ENCODE results near the gene ADSL. TPM values are rescaled to one million over a fixed set of nuclear protein-coding genes. Genes with fewer than 3 reads are reported as not detected.

Gene ADSL
- total RNA-seq, 1 experiment from 2014 or later: 126 TPM

DNA sequence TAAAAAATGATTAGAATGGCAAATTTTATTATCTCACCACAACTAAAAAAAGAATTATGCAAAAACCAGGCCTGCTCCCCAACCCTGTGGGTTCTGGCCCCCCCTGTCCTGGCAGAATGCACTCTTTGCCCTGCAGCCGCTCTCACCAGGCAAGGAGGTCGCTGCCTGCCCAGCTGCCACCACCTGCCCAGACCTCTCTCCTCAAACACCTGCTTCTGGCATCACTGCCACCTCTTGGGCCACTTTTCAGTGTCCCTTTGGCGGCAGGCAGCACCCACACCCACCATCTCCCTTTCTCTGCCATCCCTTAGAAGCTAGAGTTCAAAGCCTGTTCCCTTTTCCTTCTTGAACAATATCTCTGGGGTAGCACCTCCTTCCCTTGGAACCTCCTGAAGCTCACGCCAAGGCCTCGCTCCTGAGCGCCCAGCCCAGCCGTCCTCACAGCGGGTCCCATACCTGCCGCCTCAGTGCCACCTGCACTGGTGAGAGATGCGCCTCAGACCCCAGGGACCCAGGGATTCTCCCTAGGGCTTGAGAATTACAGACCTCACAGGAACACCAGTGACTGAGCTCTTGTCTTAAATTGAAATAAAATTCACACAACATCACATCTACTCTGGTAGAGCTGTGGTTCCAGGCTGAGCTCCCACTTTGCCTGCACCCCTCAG lies 68.7 kb downstream of the ADSL start:
- CTCF ChIA-PET: no interaction called here
- H3K9me2 ChIP-seq (ENCODE audit: insufficient read depth): no peaks in the 10 kb centered on the region
- BruUV-seq (replicated peaks): no TSS peak
- H2AFZ ChIP-seq (ENCODE audit: low read depth, low read length, poor library complexity, severe bottlenecking): no peak overlapping the region
- TF ChIP-seq, protein P1, sequence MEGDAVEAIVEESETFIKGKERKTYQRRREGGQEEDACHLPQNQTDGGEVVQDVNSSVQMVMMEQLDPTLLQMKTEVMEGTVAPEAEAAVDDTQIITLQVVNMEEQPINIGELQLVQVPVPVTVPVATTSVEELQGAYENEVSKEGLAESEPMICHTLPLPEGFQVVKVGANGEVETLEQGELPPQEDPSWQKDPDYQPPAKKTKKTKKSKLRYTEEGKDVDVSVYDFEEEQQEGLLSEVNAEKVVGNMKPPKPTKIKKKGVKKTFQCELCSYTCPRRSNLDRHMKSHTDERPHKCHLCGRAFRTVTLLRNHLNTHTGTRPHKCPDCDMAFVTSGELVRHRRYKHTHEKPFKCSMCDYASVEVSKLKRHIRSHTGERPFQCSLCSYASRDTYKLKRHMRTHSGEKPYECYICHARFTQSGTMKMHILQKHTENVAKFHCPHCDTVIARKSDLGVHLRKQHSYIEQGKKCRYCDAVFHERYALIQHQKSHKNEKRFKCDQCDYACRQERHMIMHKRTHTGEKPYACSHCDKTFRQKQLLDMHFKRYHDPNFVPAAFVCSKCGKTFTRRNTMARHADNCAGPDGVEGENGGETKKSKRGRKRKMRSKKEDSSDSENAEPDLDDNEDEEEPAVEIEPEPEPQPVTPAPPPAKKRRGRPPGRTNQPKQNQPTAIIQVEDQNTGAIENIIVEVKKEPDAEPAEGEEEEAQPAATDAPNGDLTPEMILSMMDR (IDR thresholded peaks at IDR 0.05 in 2 of 3, conservative IDR thresholded peaks at IDR 0.05 in 1 of 3; ENCODE audit: borderline replicate concordance in 1 of 3, insufficient read depth in 1 of 3, low read depth in 2 of 3, low read length in 2 of 3): no peak
- H3K9ac ChIP-seq (ENCODE audit: low read length): no peak overlapping the region
- no peaks in the 10 kb centered on the region for H3K27me3 ChIP-seq (ENCODE audit: insufficient read depth, low read length)
- H3K4me1 ChIP-seq (ENCODE audit: control insufficient read depth in 1 of 2, insufficient read depth in 2 of 2, low read length in 2 of 2): peaks cover 4 to 7% of the 10 kb centered on the region in 2 experiments; a peak in 3 of 4 replicates
- intact Hi-C loops (cut with micrococcal nuclease): no loop called here
- peaks cover 2 to 4% of the 10 kb centered on the region in 2 experiments; a peak in 3 of 4 replicates for H3K36me3 ChIP-seq (ENCODE audit: control insufficient read depth in 1 of 2, insufficient read depth in 2 of 2, low read length in 2 of 2)
- H3K79me2 ChIP-seq (ENCODE audit: insufficient read depth, low read length): no peaks in the 10 kb centered on the region
- POLR2A ChIA-PET: no interaction called here
- H3K4me3 ChIP-seq (replicated peaks in 1 of 2; ENCODE audit: low read depth in 1 of 2, low read length in 2 of 2): no peak overlapping the region
- RAD21 ChIA-PET (ENCODE audit: low non-redundant PET in 1 of 2, low total read pairs in 2 of 2, uncharacterized antibody in 2 of 2, unreplicated experiment in 2 of 2): no interaction called here
- no peaks in the 10 kb centered on the region for H4K20me1 ChIP-seq (ENCODE audit: insufficient read depth)
- no peaks in the 10 kb centered on the region for H3K9me3 ChIP-seq (ENCODE audit: control insufficient read depth in 1 of 2, insufficient read depth in 1 of 2, low read depth in 1 of 2, low read length in 2 of 2)
- no peak for ATAC-seq
- H3K4me2 ChIP-seq (ENCODE audit: low read length): no peak overlapping the region
- no peak overlapping the region for H3K27ac ChIP-seq (ENCODE audit: low read depth, low read length)
- DNase-seq (ENCODE audit: low read depth, low spot score): no peak

DNA sequence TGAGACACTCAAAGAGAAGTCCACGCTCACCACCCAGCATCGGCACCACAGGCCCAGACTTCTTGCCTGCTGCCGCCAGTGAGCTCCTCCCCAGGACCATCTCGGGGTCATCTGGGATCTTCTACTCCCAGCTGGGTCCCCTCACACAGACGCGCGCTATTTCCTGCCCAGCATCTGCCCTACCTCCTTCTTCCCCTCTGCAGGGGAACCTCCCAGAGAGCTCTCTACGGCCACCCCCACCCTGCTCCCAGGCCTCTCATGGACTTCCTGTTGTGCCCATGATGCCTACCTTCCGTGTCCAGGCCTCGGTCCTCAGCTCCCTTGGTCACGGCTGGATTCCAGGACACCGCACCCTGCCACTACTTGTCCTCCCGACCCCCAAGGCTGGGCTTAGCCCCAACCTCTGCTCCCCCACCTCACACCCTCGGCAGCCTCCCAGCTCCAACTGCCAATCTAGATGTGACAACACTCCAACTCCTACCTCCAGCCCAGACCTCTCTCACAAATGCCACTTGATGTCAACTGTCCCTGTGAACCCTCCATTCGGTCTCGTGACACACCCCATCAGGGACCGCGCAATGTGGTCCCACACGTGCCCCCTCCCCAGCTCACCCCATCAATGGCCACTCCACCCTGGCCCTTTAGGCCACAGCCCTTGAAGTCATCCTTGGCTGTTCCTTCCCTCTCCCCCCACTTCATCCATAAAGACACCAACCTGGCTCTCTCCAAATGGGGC lies 69.4 kb downstream of the ADSL start:
- Histone ChIP-seq H3K4me1 (ENCODE audit: control insufficient read depth in 1 of 2, insufficient read depth in 2 of 2, low read length in 2 of 2) (no peaks in the 10 kb centered on the region; a peak in 1 of 4 replicates), H3K4me3 (replicated peaks in 1 of 2; ENCODE audit: low read depth in 1 of 2, low read length in 2 of 2) (no peak overlapping the region), H3K36me3 (ENCODE audit: control insufficient read depth in 1 of 2, insufficient read depth in 2 of 2, low read length in 2 of 2) (peaks cover 0 to 4% of the 10 kb centered on the region in 2 experiments; a peak in 3 of 4 replicates), H4K20me1 (ENCODE audit: insufficient read depth) (no peaks in the 10 kb centered on the region), H3K27me3 (ENCODE audit: insufficient read depth, low read length) (no peaks in the 10 kb centered on the region), H3K79me2 (ENCODE audit: insufficient read depth, low read length) (no peaks in the 10 kb centered on the region), H3K9me2 (ENCODE audit: insufficient read depth) (no peaks in the 10 kb centered on the region), H3K9ac (ENCODE audit: low read length) (no peak overlapping the region), H2AFZ (ENCODE audit: low read depth, low read length, poor library complexity, severe bottlenecking) (no peak overlapping the region), H3K4me2 (ENCODE audit: low read length) (no peak overlapping the region), H3K27ac (ENCODE audit: low read depth, low read length) (no peak overlapping the region), H3K9me3 (ENCODE audit: control insufficient read depth in 1 of 2, insufficient read depth in 1 of 2, low read depth in 1 of 2, low read length in 2 of 2) (no peaks in the 10 kb centered on the region)
- RAD21 ChIA-PET (ENCODE audit: low non-redundant PET in 1 of 2, low total read pairs in 2 of 2, uncharacterized antibody in 2 of 2, unreplicated experiment in 2 of 2): no interaction called here
- POLR2A ChIA-PET: no interaction called here
- BruUV-seq (replicated peaks): no TSS peak
- TF ChIP-seq EGR1 (IDR thresholded peaks at IDR 0.05; ENCODE audit: low read depth) (no peak), EZH2 (IDR thresholded peaks at IDR 0.05) (no peak), RAD21 (IDR thresholded peaks at IDR 0.05; ENCODE audit: low read depth) (no peak), ELF1 (IDR thresholded peaks at IDR 0.05; ENCODE audit: borderline replicate concordance, low read depth) (no peak)
- TF ChIP-seq, protein P2, sequence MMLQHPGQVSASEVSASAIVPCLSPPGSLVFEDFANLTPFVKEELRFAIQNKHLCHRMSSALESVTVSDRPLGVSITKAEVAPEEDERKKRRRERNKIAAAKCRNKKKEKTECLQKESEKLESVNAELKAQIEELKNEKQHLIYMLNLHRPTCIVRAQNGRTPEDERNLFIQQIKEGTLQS (IDR thresholded peaks at IDR 0.05): no peak
- ATAC-seq: no peak
- no peak for DNase-seq (ENCODE audit: low read depth, low spot score)
- intact Hi-C loops (cut with micrococcal nuclease): no loop called here
- CTCF ChIA-PET: no interaction called here

Data from HCT116 (cell line).